GM19467 (cell line): ENCODE results near the gene MGAM2.

Experiments
- ATAC-seq: cut with Tn5 transposase; IDR thresholded peaks from one replicate; pipeline ENCODE4 v1.9.1; 2021; ENCODE audit warnings: mild to moderate bottlenecking, moderate library complexity; ENCODE audit not compliant: unreplicated experiment

Gene MGAM2

GRCh38 chr7:142174441-142174840, 62.9 kb downstream of the MGAM2 start:
- no peak for ATAC-seq

DNA sequence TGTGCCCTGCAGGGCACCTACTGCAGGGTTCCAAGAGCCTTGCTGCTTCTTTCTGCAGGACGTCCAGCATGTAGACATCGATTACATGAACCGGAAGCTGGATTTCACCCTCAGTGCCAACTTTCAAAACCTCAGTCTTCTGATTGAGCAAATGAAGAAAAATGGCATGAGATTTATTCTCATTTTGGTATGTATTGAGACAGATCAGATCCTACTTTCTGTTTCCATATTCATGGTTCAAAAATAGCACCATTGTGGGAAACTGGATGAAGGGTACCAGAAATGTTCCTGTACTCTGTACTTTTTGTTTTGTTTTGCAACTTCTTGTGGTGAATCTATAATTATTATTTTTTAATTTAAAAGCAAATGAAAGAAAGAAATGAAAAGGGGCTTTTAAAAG, 64.1 kb downstream of the MGAM2 start:
- ATAC-seq, result no peak

GRCh38 chr7:142176901-142177300, 65.4 kb downstream of the MGAM2 start:
- no peak for ATAC-seq

DNA sequence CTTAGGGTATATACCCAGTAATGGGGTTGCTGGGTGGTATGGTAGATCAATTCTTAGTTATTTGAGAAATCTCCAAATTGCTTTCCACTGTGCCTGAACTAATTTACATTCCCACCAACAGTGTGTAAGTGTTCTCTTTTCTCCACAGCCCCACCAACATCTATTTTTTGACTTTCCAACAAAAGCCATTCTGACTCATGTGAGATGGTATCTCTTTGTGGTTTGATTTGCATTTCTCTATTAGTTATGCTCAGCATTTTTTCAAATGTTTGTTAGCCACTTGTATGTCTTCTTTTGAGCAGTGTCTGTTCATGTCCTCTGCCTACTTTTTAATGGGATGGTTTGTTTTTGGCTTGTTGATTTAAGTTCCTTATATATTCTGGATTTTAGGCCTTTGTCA, 66.4 kb downstream of the MGAM2 start:
- no peak for ATAC-seq

- ATAC-seq, result no peak
These were observed 68.9 kb downstream of the MGAM2 start for GRCh38 chr7:142180426-142180825.

- ATAC-seq, result no peak
These were observed 69.7 kb downstream of the MGAM2 start for GRCh38 chr7:142181211-142181610.

- ATAC-seq, result no peak
These were observed 70.4 kb downstream of the MGAM2 start for GRCh38 chr7:142181966-142182365.

- ATAC-seq, result no peak
These were observed 73.6 kb downstream of the MGAM2 start for GRCh38 chr7:142185069-142185468.

- ATAC-seq, result no peak
These were observed 74.3 kb downstream of the MGAM2 start for GRCh38 chr7:142185801-142186200.

DNA sequence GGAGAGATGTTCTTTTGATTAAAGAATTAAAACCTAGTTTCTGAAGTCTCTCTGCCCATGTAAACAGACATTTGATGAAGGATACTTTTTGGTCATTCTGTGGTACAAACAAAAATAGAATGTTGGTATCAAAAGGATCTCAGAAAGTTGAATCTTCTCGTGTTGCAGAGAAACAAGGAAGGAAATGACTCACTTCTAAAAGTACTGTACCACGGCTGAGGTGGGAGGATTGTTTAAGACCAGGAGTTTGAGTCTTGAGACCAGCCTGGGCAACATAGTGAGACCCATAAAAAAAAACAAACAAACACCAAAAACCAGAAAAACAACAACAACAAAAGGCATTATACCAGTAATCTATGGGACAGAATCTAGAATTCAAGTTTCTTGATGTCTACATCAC, 76.6 kb downstream of the MGAM2 start:
- no peak for ATAC-seq

GRCh38 chr7:142188846-142189245, 77.3 kb downstream of the MGAM2 start:
- ATAC-seq, result no peak

GRCh38 chr7:142194201-142194600, 82.7 kb downstream of the MGAM2 start:
- ATAC-seq, result no peak

DNA sequence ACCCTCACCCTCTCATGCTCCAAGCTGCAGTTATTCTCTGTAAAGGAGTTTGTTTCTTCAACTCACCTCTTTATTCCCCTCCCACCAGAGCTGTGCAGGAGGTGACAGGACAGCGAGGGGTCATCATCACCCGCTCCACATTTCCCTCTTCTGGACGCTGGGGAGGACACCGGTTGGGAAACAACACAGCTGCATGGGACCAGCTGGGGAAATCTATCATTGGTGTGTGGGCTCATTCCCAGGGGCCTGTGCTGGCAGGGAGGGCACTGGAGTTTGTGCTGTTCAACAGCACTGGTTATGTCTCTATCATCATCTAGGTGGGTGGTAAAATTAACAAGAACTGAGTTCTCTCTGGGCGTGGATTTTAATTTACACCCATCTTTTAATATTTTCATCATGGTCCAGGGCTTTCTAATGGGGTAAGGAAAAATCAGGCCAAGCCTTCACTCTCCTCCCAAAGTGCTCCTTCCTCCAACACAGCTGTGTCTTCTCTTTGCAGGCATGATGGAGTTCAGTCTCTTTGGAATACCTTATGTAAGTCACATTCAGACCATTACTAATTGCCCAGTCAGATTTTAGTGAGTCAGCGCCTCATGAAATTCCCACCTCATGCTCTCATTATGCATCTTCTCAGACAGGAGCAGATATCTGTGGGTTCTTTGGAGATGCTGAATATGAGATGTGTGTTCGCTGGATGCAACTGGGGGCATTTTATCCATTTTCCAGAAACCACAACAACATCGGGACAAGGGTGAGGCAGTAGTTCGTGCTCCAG, 84.7 kb downstream of the MGAM2 start:
- ATAC-seq, result no peak

DNA sequence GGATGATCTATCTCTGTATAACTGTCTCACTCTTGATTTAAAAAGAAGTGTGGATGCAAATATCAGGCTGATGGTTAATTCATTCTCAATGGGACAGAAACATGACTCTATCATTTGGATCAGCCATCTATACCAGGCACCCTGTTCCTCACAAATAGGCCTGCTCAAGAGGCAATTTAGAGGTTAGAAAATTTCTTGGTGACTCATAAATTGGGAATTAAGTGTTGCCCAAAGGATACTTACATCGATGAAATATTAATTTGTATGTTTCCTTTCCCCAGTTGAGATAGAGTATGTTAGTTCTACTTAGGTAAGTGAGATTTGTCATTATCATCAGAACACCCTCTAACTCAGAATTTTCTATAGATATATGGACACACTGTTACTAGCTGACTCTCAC, 88.7 kb downstream of the MGAM2 start:
- ATAC-seq, result no peak

GRCh38 chr7:142228537-142229104, 117.1 kb downstream of the MGAM2 start:
- ATAC-seq, result no peak

GRCh38 chr7:142231716-142232115, 120.2 kb downstream of the MGAM2 start:
- no peak for ATAC-seq

DNA sequence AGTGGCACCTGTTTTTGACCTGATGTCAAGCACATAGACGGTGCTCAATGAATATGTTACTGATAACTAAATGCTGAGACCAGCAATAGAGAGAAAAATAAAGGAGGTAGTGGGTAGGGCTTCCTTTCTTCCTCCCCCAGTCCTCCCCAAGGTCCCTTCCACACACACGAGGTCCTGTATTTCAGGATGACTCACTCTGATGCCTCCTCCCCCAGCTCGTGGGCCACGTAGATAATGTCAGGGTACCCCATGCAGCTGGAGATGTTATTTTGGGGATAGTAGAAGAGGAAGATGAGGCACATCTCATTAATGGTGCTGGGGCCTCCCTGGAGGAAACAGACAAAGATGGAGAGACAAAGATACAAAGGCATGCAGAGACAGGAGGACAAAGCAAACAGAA, 129.0 kb downstream of the MGAM2 start:
- no peak for ATAC-seq

DNA sequence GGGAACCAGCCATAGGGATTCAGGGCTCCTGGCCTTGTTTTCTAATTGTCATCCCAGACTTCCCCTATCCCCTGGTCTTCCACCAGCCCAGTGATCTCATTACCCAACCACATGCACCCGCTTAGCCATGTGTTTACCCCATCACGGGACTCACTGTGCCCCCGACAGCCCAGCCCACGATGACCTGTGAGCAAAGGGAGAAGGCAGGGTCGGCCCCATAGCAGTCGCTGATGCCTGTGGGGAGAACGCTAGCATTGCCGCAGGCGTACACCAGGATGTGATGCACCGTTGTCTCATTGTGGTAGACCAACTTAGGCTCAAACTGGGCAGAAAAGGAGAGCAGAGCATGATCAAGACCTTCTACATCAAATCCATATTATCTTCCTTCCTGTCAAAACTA, 132.3 kb downstream of the MGAM2 start:
- ATAC-seq, result no peak

GRCh38 chr7:142248166-142249160, 136.9 kb downstream of the MGAM2 start:
- no peak for ATAC-seq

DNA sequence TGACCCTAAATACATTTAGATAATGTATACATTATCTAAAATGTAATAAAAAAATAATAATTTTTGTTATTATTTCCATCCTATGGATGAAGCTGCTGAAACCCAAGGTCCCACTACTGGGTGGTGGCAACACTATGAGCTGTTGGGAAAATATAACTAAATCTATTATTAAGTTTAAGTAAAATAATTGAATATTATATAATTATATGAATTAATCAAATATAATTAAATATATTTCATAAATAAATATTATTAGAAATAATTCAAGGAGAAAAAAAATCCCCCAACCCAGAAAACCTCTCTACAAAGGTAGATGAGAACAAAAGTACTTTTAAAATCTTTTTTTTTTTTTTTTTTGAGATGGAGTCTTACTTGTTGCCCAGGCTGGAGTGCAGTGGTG, 138.4 kb downstream of the MGAM2 start:
- ATAC-seq, result no peak

DNA sequence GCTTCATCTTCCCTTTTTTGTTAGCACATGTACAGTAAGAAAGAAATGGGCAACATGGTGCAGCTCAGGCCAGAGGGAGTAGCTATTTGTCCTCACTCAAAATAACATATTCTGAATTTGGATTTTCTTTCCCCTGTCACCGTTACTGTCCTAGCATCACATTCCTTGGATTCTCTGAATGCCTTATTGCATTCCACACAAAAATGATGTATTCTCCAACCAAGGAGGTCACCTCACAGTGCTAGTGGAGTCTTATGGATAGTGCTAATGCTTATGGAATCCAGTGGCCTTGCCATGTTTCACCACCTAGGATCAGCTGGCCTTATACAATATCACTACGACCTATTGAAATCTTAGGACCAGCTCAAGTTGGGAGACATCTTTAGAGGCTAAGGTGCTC, 139.2 kb downstream of the MGAM2 start:
- no peak for ATAC-seq

DNA sequence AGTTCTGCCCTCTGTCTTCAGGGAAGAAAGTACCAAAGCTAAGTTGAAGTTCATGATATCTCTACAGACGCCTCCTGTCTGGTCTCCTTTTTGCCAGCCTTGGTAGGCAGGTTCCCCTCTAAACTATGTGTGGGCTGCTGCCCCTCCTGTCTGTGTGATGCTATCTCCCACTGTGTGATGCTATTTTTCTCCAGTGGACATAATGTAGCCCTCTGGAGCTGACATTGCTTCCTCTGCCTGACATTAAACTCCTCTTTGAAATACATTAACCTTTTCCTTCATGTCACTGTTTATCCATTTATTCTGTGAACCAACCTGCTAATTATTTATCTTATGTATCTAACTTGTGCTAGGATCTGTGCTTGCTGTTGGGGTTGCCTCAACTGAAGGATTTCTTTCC, 146.4 kb downstream of the MGAM2 start, which contains the start of gene PRSS58:
Gene PRSS58, minus strand, starts transcription at position 101 of the 400 bp plus-strand sequence. CDS start 351 bp downstream, outside the sequence.
- no peak for ATAC-seq
